Testis (tissue), 2 donors: ENCODE data around the gene RFXAP.

Source experiments
- CTCF ChIP-seq, 3 experiments: fragments of 450-650 bp in 2 of 3; fragments of 200-600 bp in 1 of 3; sonication (generic) in 1 of 3; IDR thresholded peaks; one replicate each; pipeline ENCODE4 v1.5.1; 2016 to 2019; ENCODE audit warnings: antibody characterized with exemption in 3 of 3, mild to moderate bottlenecking in 2 of 3, moderate library complexity in 1 of 3
- POLR2A ChIP-seq: fragments of 450-650 bp; IDR thresholded peaks from one replicate; pipeline ENCODE4 v1.6.1; 2017; ENCODE audit warnings: antibody characterized with exemption, mild to moderate bottlenecking, moderate library complexity

GRCh38 chr13:36815062-36815461, 4.0 kb upstream of the RFXAP start:
- TF ChIP-seq CTCF (IDR thresholded peaks at IDR 0.05), result no peak
- no peak for TF ChIP-seq POLR2A
